ENCODE data around the gene ID1. TPM values are rescaled to one million over a fixed set of nuclear protein-coding genes. Genes with fewer than 3 reads are reported as not detected.

ID1 gene
- total RNA-seq, 1 experiment from 2014 or later = 360 TPM

DNA sequence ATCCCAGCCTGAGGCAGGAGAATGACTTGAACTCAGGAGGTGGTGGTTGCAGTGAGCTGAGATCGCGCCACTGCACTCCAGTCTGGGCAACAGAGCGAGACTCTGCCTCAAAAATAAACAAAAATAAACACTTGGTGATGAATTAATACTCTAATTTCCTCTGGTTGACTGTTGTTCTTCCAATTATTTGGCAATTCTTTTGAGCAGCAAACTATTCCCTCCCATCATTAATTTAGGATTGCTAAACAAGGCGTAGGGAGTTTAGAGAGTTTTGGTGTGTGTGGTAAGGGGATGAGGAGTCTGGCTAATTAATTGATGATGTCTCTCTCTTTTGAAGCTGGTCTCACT is 2.7 kb upstream of the ID1 start:
- H3K9me3 ChIP-seq (ENCODE audit: control insufficient read depth, low read depth, low read length) = no peaks in the 10 kb centered on the region
- TF ChIP-seq CTCF (conservative IDR thresholded peaks at IDR 0.05) = no peak
- no peak overlapping the region for H3K9ac ChIP-seq (ENCODE audit: extremely low read depth, insufficient read length, low read length)

More for the DNA sequence above, 2.7 kb upstream of the ID1 start:
- peaks cover 4% of the 10 kb centered on the region; the same call in 1 of the 2 replicates for H3K79me2 ChIP-seq (ENCODE audit: insufficient read depth, low read length)
- H2BK120ac ChIP-seq (ENCODE audit: low read depth, low read length, poor library complexity, severe bottlenecking) = no peak overlapping the region
- H4K5ac ChIP-seq (ENCODE audit: insufficient read length, low read depth, low read length) = no peak overlapping the region
- Mint-ChIP-seq H3K4me3 (no peak overlapping the region), H3K9me3 (peaks cover 3% of the 10 kb centered on the region in 2 experiments; a peak in 2 of 5 replicates), H3K4me1 (peaks cover 19 to 29% of the 10 kb centered on the region in 2 experiments), H3K36me3 (ENCODE audit: insufficient read depth in 1 of 3, low read depth in 3 of 3) (peaks cover 6 to 22% (median 18%) of the 10 kb centered on the region in 3 experiments), H3K27ac (peak overlapping the region; percentile 94 to 96 (median 95); a peak in 5 of 7 replicates), H3K27me3 (ENCODE audit: low read depth) (peaks cover 2% of the 10 kb centered on the region)
- no peaks in the 10 kb centered on the region for H3K4me1 ChIP-seq (ENCODE audit: insufficient read depth, low read length)
- H2AK5ac ChIP-seq (ENCODE audit: insufficient read length, low read length) = no peak overlapping the region
- peaks cover 13% of the 10 kb centered on the region for H3K23me2 ChIP-seq (ENCODE audit: insufficient read length, low read depth, low read length, poor library complexity, severe bottlenecking)
- no peak overlapping the region for H2AFZ ChIP-seq (ENCODE audit: low read length)
- H4K8ac ChIP-seq (replicated peaks; ENCODE audit: insufficient read length, low read depth, low read length) = no peak overlapping the region
- H3K56ac ChIP-seq (ENCODE audit: insufficient read length, low read depth, low read length) = no peak overlapping the region
- H3K4ac ChIP-seq (ENCODE audit: low read depth, low read length) = no peak overlapping the region
- no peaks in the 10 kb centered on the region for H3K79me1 ChIP-seq (ENCODE audit: insufficient read depth, low read depth, low read length, poor library complexity, severe bottlenecking)
- H4K91ac ChIP-seq (ENCODE audit: insufficient read length, low read depth, low read length) = no peak overlapping the region
- no peak overlapping the region for H3K18ac ChIP-seq (ENCODE audit: insufficient read length, low read depth, low read length)
- H2BK20ac ChIP-seq (ENCODE audit: low read depth, low read length, poor library complexity, severe bottlenecking) = no peak overlapping the region
- H2BK12ac ChIP-seq (ENCODE audit: insufficient read length, low read depth, low read length) = no peak overlapping the region
- H3T11ph ChIP-seq (ENCODE audit: low read length) = no peak overlapping the region
- no peak overlapping the region for H3K27ac ChIP-seq (ENCODE audit: insufficient read length, low read depth, low read length)
- H3K4me2 ChIP-seq (ENCODE audit: insufficient read depth, insufficient read length, low read length) = no peak overlapping the region
- no peak overlapping the region for H3K23ac ChIP-seq (ENCODE audit: insufficient read length, low read depth, low read length)
- no peak overlapping the region for H3K14ac ChIP-seq (ENCODE audit: insufficient read depth, low read length)
- H4K20me1 ChIP-seq (ENCODE audit: control insufficient read depth, insufficient read depth, insufficient read length) = no peaks in the 10 kb centered on the region
- H2BK15ac ChIP-seq (ENCODE audit: low read depth, low read length) = no peak overlapping the region
- H2BK5ac ChIP-seq (ENCODE audit: insufficient read length, low read length) = no peak overlapping the region
- H3K27me3 ChIP-seq (ENCODE audit: insufficient read depth, low read length) = no peaks in the 10 kb centered on the region
- WGBS (ENCODE audit: extremely low coverage, insufficient read length, low lambda C conversion rate) = no CpG with 5 or more reads among the region's 4 CpGs
- no peak for DNase-seq
